Right lobe of liver (tissue), 6 donors: ENCODE measurements around the gene DNAAF8. TPM values are rescaled to one million over a fixed set of nuclear protein-coding genes. Genes with fewer than 3 reads are reported as not detected.

Experiments used
- ATAC-seq, 4 donors: fragments of 200-7000 bp; cut with Tn5 transposase; one replicate each; pipeline ENCODE4 v1.9.1; 2020; ENCODE audit warnings: mild to moderate bottlenecking in 4 of 4, moderate library complexity in 4 of 4
- DNase-seq, 3 donors: peaks; one replicate each; pipeline ENCODE4 v3.0.0-alpha.2; 2020
- H3K27ac ChIP-seq, 3 donors: fragments of 200-600 bp; one replicate each; pipeline ENCODE4 v1.8.0; 2022
- H3K27me3 ChIP-seq, 2 donors: fragments of 200-600 bp; one replicate each; pipeline ENCODE4 v1.8.0; 2022
- H3K36me3 ChIP-seq, 4 donors: fragments of 200-600 bp; sonication (generic) in 1 of 4; one replicate each; pipeline versions ENCODE4 v1.5.1 to v1.8.0; 2017 to 2022; ENCODE audit warnings: control low read depth in 1 of 4
- H3K4me1 ChIP-seq, 4 donors: fragments of 200-600 bp; sonication (generic) in 1 of 4; one replicate each; pipeline versions ENCODE4 v1.5.1 to v1.8.0; 2017 to 2022; ENCODE audit warnings: control low read depth in 1 of 4
- H3K4me3 ChIP-seq, 3 donors: fragments of 200-600 bp; one replicate each; pipeline ENCODE4 v1.8.0; 2022
- H3K9me3 ChIP-seq, 4 donors: fragments of 200-600 bp; sonication (generic) in 1 of 4; one replicate each; pipeline versions ENCODE4 v1.5.1 to v1.8.0; 2017 to 2022; ENCODE audit warnings: control low read depth in 1 of 4
- POLR2A ChIP-seq: fragments of 450-650 bp; IDR thresholded peaks from one replicate; pipeline ENCODE4 v1.6.1; 2017; ENCODE audit warnings: antibody characterized with exemption, mild to moderate bottlenecking
- WGBS: methylation state at CpG from one replicate; pipeline ENCODE4 v1.1.6; 2018; ENCODE audit warnings: low coverage, low lambda C conversion rate; ENCODE audit not compliant: insufficient coverage; ENCODE audit errors: missing lambda C conversion rate; 5-methylcytosine and 5-hydroxymethylcytosine counted together
- intact Hi-C, 2 donors: fragments of 100-400 bp; cut with DNase I; formaldehyde crosslinking; loops; one replicate each; pipeline versions ENCODE4 v1.11.2 to v1.14.1; 2022
- total RNA-seq, 6 experiments: library from RNA; depleted of rRNA in 2 of 6; stranded (reverse); fragments of >200 nt in 2 of 6; fragmentation: NEBNext Ultra II Directional in 3 of 6; extraction: Animal tissue kit (Norgen Biotek cat#: 25700) in 3 of 6; gene quantifications; one replicate each; pipeline versions ENCODE4 v1.1.0 to v1.2.4, GENCODE V29; 2016 to 2023
- TF ChIP-seq, protein P1 (sequence below), 4 donors: fragments of 200-600 bp in 3 of 4; fragments of 450-650 bp in 1 of 4; IDR thresholded peaks; one replicate each; pipeline versions ENCODE4 v1.5.1 to v1.8.0; 2016 to 2022; ENCODE audit warnings: antibody characterized with exemption in 4 of 4, mild to moderate bottlenecking in 2 of 4
- donor health status: DM: no; HTN: yes; CAD: no.
- donor health status: DM: no; HTN: no; CAD: no.
- donor health status: DM: no; HTN: no; CAD: no.
- donor health status: DM: no; HTN: yes; CAD: no.
- donor health status: DM: no; HTN: yes; CAD: no.

The DNAAF8 gene
- total RNA-seq, 6 experiments from 2014 or later, result 0.12 to 0.92 (median 0.42) TPM; not detected in 1

DNA sequence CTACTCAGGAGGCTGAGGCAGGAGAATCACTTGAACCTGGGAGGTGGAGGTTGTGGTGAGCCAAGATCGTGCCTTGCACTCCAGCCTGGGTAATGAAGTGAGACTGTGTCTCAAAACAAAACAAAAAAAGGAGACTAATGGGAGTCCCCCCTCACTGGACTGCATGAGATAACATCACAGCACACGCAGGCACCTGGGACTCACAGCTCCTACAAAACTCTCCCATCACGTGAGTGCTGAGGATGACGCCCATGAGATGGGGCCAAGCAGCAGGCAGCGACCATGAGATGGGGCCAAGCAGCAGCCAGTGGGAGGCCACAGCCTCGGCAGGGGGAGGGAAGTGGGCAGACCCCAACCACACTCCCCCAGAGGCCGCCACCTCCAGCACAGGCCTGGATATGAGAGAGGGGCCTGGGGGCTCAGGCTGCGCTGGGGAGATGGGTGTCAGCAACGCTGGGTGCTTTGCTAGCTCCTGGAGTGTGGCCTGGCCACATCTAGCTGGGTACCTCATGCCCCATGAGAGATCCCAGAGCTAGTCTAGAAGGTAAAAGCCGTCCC, 15.4 kb downstream of the DNAAF8 start:
- Histone ChIP-seq H3K27me3 (no peaks in the 10 kb centered on the region), H3K4me1 (no peaks in the 10 kb centered on the region), H3K9me3 (no peaks in the 10 kb centered on the region), H3K36me3 (peaks cover 0 to 28% (median 12%) of the 10 kb centered on the region in 4 donors), H3K27ac (no peak overlapping the region), H3K4me3 (no peak overlapping the region)
- DNase-seq, result no peak
- ATAC-seq, result no peak
- intact Hi-C loops, result no loop called here
- TF ChIP-seq POLR2A, result no peak
- TF ChIP-seq, protein P1, sequence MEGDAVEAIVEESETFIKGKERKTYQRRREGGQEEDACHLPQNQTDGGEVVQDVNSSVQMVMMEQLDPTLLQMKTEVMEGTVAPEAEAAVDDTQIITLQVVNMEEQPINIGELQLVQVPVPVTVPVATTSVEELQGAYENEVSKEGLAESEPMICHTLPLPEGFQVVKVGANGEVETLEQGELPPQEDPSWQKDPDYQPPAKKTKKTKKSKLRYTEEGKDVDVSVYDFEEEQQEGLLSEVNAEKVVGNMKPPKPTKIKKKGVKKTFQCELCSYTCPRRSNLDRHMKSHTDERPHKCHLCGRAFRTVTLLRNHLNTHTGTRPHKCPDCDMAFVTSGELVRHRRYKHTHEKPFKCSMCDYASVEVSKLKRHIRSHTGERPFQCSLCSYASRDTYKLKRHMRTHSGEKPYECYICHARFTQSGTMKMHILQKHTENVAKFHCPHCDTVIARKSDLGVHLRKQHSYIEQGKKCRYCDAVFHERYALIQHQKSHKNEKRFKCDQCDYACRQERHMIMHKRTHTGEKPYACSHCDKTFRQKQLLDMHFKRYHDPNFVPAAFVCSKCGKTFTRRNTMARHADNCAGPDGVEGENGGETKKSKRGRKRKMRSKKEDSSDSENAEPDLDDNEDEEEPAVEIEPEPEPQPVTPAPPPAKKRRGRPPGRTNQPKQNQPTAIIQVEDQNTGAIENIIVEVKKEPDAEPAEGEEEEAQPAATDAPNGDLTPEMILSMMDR (IDR thresholded peaks at IDR 0.05), result no peak
- WGBS, result 75% methylated on average over 2 of the region's 10 CpGs

DNA sequence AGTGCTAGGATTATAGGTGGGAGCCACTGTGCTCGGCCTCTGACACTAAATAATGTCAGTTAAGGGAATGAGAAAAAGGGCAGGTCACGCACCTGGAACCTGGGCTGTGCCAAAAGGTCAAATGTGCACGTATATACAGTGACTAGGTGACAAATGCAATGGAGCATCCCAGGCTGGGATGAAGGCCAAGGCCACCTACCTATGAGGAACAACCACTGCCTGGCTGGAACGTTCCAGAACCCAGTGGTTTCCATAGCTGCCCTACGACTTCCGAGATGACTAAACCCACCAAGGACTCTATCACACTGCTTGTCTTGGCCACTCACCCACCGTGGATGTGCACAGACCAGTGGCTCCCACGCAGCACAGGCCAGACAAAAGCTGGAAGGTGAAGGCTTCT, 16.6 kb downstream of the DNAAF8 start:
- WGBS, result 69% methylated on average over 3 of the region's 8 CpGs
- no peak overlapping the region for H3K27ac ChIP-seq
- no peak for ATAC-seq
- no peak overlapping the region for H3K4me3 ChIP-seq
- H3K27me3 ChIP-seq, result no peaks in the 10 kb centered on the region
- no peak for TF ChIP-seq POLR2A
- TF ChIP-seq, protein P1 (IDR thresholded peaks at IDR 0.05), result no peak
- DNase-seq, result no peak
- peaks cover 0 to 28% (median 13%) of the 10 kb centered on the region in 4 donors for H3K36me3 ChIP-seq
- no peaks in the 10 kb centered on the region for H3K9me3 ChIP-seq
- no peaks in the 10 kb centered on the region for H3K4me1 ChIP-seq
- intact Hi-C loops, result no loop called here

DNA sequence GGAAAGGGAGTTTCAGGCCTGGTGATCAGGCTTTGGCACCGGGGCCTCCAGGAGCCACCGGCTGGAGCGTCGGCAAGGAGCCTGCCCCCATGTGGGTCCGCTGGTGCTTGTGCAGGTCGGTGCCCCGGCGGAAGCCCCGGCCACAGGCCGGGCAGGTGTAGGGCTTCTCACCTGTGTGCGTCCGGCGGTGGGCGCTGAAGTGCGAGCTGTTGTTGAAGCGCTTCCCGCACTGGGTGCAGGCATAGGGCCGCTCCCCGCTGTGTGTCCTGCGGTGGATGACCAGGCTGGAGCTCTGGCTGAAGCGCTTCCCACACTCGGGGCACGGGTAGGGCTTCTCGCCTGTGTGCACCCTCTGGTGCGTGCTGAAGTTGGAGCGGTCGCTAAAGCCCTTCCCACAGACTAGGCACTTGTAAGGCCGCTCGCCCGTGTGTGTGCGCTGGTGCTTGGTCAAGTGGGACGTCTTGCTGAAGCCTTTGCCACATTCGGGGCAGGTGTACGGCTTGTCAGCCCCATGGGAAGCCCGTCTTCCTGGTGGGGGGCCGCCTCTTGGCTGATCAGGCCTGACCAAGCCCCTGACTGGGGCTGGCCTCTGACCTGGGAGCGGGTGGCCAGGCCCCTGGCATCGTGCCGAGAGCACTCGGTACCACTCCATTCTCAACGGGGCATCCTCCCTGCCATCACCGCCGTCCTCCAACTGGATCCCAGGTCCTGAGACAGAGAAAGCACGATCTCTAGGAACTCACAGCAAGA, 18.2 kb downstream of the DNAAF8 start:
- H3K4me3 ChIP-seq, result no peak overlapping the region
- H3K27ac ChIP-seq, result no peak overlapping the region
- DNase-seq, result no peak
- peak in 1 of 4 donors; percentile 25 for ATAC-seq
- intact Hi-C loops, result no loop called here
- H3K27me3 ChIP-seq, result no peaks in the 10 kb centered on the region
- H3K9me3 ChIP-seq, result no peaks in the 10 kb centered on the region
- WGBS, result 98% methylated on average over 5 of the region's 44 CpGs
- no peaks in the 10 kb centered on the region for H3K4me1 ChIP-seq
- peaks cover 0 to 28% (median 13%) of the 10 kb centered on the region in 4 donors for H3K36me3 ChIP-seq
- TF ChIP-seq, protein P1 (IDR thresholded peaks at IDR 0.05), result no peak

DNA sequence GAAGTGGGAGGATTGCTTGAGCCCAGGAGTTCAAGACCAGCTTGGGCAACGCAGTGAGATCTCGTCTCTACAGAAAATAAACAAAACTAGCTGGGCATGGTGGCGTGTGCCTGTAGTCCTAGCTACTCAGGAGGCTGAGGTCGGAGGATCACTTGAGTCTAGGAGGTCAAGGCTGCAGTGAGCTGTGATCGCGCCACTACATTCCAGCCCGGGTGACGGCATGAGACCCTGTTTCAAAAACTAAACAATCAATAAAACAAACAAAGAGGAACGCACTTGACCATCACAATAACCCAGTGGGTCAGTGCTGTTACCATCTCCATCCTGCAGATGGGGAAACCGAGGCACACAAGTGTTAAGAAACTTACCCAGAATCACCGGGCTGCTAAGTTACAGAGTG, 18.9 kb downstream of the DNAAF8 start:
- peaks cover 0 to 34% (median 15%) of the 10 kb centered on the region in 4 donors for H3K36me3 ChIP-seq
- 44% methylated on average over 3 of the region's 11 CpGs for WGBS
- H3K4me1 ChIP-seq, result no peaks in the 10 kb centered on the region
- intact Hi-C loops, result no loop called here
- no peak overlapping the region for H3K27ac ChIP-seq
- no peaks in the 10 kb centered on the region for H3K27me3 ChIP-seq
- no peak for TF ChIP-seq POLR2A
- TF ChIP-seq, protein P1 (IDR thresholded peaks at IDR 0.05), result no peak
- H3K9me3 ChIP-seq, result no peaks in the 10 kb centered on the region
- DNase-seq (no peak), ATAC-seq (no peak)
- no peak overlapping the region for H3K4me3 ChIP-seq
